ENCODE data around the gene PLA2G5.
"Not testable (repeated sequence)": the region's sequence is repeated elsewhere in the genome, so short reads cannot be mapped to it uniquely, and the experiment has no call there.

Gene PLA2G5

GRCh38 chr1:20069874-20070273 lies at the start of gene PLA2G5:
TSS of gene PLA2G5 (plus strand) at chr1:20070194. CDS start at chr1:20084831, 14,637 bp downstream.
- no peak within 1 kb of the TSS for H3K4me3 ChIP-seq (ENCODE audit: low read length)
- TF ChIP-seq CTCF (IDR thresholded peaks at IDR 0.05; ENCODE audit: insufficient read depth, low read depth, low read length, missing control alignments), result no peak
- no peak for DNase-seq (ENCODE audit: low read depth)

GRCh38 chr1:20028125-20028524 lies 41.9 kb upstream of the PLA2G5 start:
- DNase-seq (ENCODE audit: low read depth), result no peak
- TF ChIP-seq CTCF (IDR thresholded peaks at IDR 0.05; ENCODE audit: insufficient read depth, low read depth, low read length, missing control alignments), result no peak
- no peak overlapping the region for H3K4me3 ChIP-seq (ENCODE audit: low read length)

- H3K4me3 ChIP-seq (ENCODE audit: low read length), result no peak overlapping the region
- no peak for DNase-seq (ENCODE audit: low read depth)
- no peak for TF ChIP-seq CTCF (IDR thresholded peaks at IDR 0.05; ENCODE audit: insufficient read depth, low read depth, low read length, missing control alignments)
Measured at GRCh38 chr1:20028726-20029125, 41.3 kb upstream of the PLA2G5 start.

GRCh38 chr1:20029178-20029912 lies 40.6 kb upstream of the PLA2G5 start:
- no peak for TF ChIP-seq CTCF (IDR thresholded peaks at IDR 0.05; ENCODE audit: insufficient read depth, low read depth, low read length, missing control alignments)
- no peak overlapping the region for H3K4me3 ChIP-seq (ENCODE audit: low read length)
- no peak for DNase-seq (ENCODE audit: low read depth)

- DNase-seq (ENCODE audit: low read depth); H3K4me3 ChIP-seq (ENCODE audit: low read length): not testable (repeated sequence)
Measured at GRCh38 chr1:20030436-20031151, 39.4 kb upstream of the PLA2G5 start.

GRCh38 chr1:20031161-20031560 lies 38.8 kb upstream of the PLA2G5 start:
- TF ChIP-seq CTCF (IDR thresholded peaks at IDR 0.05; ENCODE audit: insufficient read depth, low read depth, low read length, missing control alignments), result no peak
- H3K4me3 ChIP-seq (ENCODE audit: low read length), result no peak overlapping the region
- DNase-seq (ENCODE audit: low read depth), result no peak

GRCh38 chr1:20031836-20032235 lies 38.2 kb upstream of the PLA2G5 start:
- no peak for DNase-seq (ENCODE audit: low read depth)
- TF ChIP-seq CTCF (IDR thresholded peaks at IDR 0.05; ENCODE audit: insufficient read depth, low read depth, low read length, missing control alignments), result no peak

More at GRCh38 chr1:20031836-20032235, 38.2 kb upstream of the PLA2G5 start:
- H3K4me3 ChIP-seq (ENCODE audit: low read length), result no peak overlapping the region
